Stimulated activated naive CD4-positive, alpha-beta T cell (primary cell): ENCODE measurements around the gene APOF.
"Not testable (repeated sequence)": the region's sequence is repeated elsewhere in the genome, so short reads cannot be mapped to it uniquely, and the experiment has no call there.

Experiments
- DNase-seq, 6 experiments: peaks; one replicate each; lab custom pipeline; 2025; lab: John Stamatoyannopoulos, UW

Gene APOF

GRCh38 chr12:56332512-56333196 is 30.0 kb downstream of the APOF start:
- DNase-seq, result no peak

GRCh38 chr12:56330936-56331490 is 31.6 kb downstream of the APOF start:
- DNase-seq, result no peak

GRCh38 chr12:56326533-56326932 is 36.1 kb downstream of the APOF start:
- no peak for DNase-seq

- no peak for DNase-seq
These were observed 36.5 kb downstream of the APOF start for GRCh38 chr12:56326126-56326525.

- no peak for DNase-seq
These were observed 38.5 kb downstream of the APOF start for GRCh38 chr12:56324206-56324605.

GRCh38 chr12:56321610-56322009 is 41.0 kb downstream of the APOF start:
- not testable (repeated sequence) for DNase-seq

GRCh38 chr12:56321027-56321426 is 41.6 kb downstream of the APOF start:
- DNase-seq, result no peak

GRCh38 chr12:56317675-56318074 is 45.0 kb downstream of the APOF start:
- no peak for DNase-seq

- DNase-seq, result peak; percentile 86 to 98 (median 92)
These were observed 46.8 kb downstream of the APOF start, which contains the start of gene CNPY2 for GRCh38 chr12:56315622-56316473. Gene CNPY2 (minus strand): TSS chr12:56315988. CDS start chr12:56315217, 771 bp downstream.

- DNase-seq, result no peak
These were observed 47.4 kb downstream of the APOF start for GRCh38 chr12:56315249-56315621.

- no peak for DNase-seq
These were observed 51.7 kb downstream of the APOF start for GRCh38 chr12:56311003-56311402.
